K562 (cell line): ENCODE results near the gene BTN3A1. TPM values are rescaled to one million over a fixed set of nuclear protein-coding genes. Genes with fewer than 3 reads are reported as not detected.

ENCODE experiments used
- ATAC-seq: fragments of 200-7000 bp; cut with Tn5 transposase; 3 replicates; pipeline ENCODE4 v1.9.1; 2020; ENCODE audit warnings: moderate library complexity
- BruUV-seq: library from RNA; stranded (reverse); fragments of 400-500 nt; replicated peaks from 2 replicates; lab custom pipeline; 2021; lab: Mats Ljungman, UMichigan
- CTCF ChIA-PET: fragments of 300-600 bp; formaldehyde crosslinking; extraction: SDS; loops from one replicate; lab custom pipeline; 2021; ENCODE audit warnings: low intra/inter-chr PET ratio; lab: Yijun Ruan, JAX
- POLR2A ChIA-PET: fragments of 300-600, 350-650 bp; sonication (Branson Sonifier 250); formaldehyde crosslinking; extraction: SDS; loops from one replicate; lab custom pipeline; 2021; ENCODE audit warnings: antibody characterized with exemption, inconsistent platforms; lab: Yijun Ruan, JAX
- DNase-seq, 4 experiments: peaks; one replicate each; pipeline versions ENCODE4 v3.0.0 to v3.0.0-alpha.2; 2011 to 2018; ENCODE audit warnings: low spot score in 3 of 4, mixed read lengths in 3 of 4; ENCODE audit errors: extremely low read depth in 1 of 4
- FAIRE-seq: peaks from 2 replicates; lab custom pipeline; 2011; peaks lifted over from hg19 to GRCh38; lab: Jason Lieb, UNC
- H2AFZ ChIP-seq: 2 replicates; pipeline ENCODE4 v1.6.0; 2011; ENCODE audit warnings: low read depth, low read length, control low read depth, inconsistent platforms
- H3K27ac ChIP-seq: fragments of 200-600 bp; 3 replicates; pipeline ENCODE4 v1.8.0; 2011; ENCODE audit warnings: low read depth, mild to moderate bottlenecking, control low read depth, inconsistent platforms, low read length, moderate library complexity, mixed read lengths; ENCODE audit errors: extremely low read depth
- H3K27me3 ChIP-seq, 2 experiments: fragments of 300-600 bp in 1 of 2; 2 replicates in 1 of 2; 3 replicates in 1 of 2; pipeline versions ENCODE4 v1.6.0 to v1.8.0; 2011; ENCODE audit warnings: inconsistent platforms in 2 of 2, low read length in 2 of 2, mild to moderate bottlenecking in 1 of 2, mixed read lengths in 1 of 2, moderate library complexity in 1 of 2; ENCODE audit not compliant: control insufficient read depth in 2 of 2, insufficient read depth in 2 of 2
- H3K36me3 ChIP-seq: fragments of 300-600 bp; 3 replicates; pipeline ENCODE4 v1.8.0; 2011; ENCODE audit warnings: mild to moderate bottlenecking, low read length, inconsistent platforms; ENCODE audit not compliant: control insufficient read depth, insufficient read depth
- H3K4me1 ChIP-seq, 2 experiments: fragments of 200-600 bp in 1 of 2; replicated peaks in 1 of 2; 2 replicates in 1 of 2; 3 replicates in 1 of 2; pipeline versions ENCODE4 v1.5.1 to v1.8.0; 2011; ENCODE audit warnings: inconsistent platforms in 2 of 2, low read length in 2 of 2, mild to moderate bottlenecking in 1 of 2, mixed read lengths in 1 of 2, moderate library complexity in 1 of 2; ENCODE audit not compliant: control insufficient read depth in 2 of 2, insufficient read depth in 2 of 2
- H3K4me2 ChIP-seq: 2 replicates; pipeline ENCODE4 v1.6.1; 2011; ENCODE audit warnings: low read length, control low read depth, inconsistent platforms, mixed read lengths; ENCODE audit not compliant: insufficient read depth
- H3K4me3 ChIP-seq: fragments of 200-600 bp; sonication (generic), shearing (Covaris generic); 2 replicates; pipeline ENCODE4 v1.5.1; 2016; ENCODE audit warnings: control low read depth, inconsistent platforms
- H3K79me2 ChIP-seq: fragments of 200-600 bp; 3 replicates; pipeline ENCODE4 v1.8.0; 2011; ENCODE audit warnings: low read length, inconsistent platforms; ENCODE audit not compliant: control insufficient read depth, insufficient read depth
- H3K9ac ChIP-seq, 2 experiments: 2 replicates each; pipeline versions ENCODE4 v1.6.0 to v1.6.1; 2011; ENCODE audit warnings: low read depth in 2 of 2, low read length in 2 of 2, control low read depth in 1 of 2, inconsistent platforms in 1 of 2, mild to moderate bottlenecking in 1 of 2, mixed read lengths in 1 of 2; ENCODE audit not compliant: insufficient read depth in 1 of 2
- H3K9me1 ChIP-seq: one replicate; pipeline ENCODE4 v1.6.0; 2011; ENCODE audit warnings: inconsistent platforms, mild to moderate bottlenecking, low read length, moderate library complexity; ENCODE audit not compliant: control insufficient read depth, insufficient read depth
- H3K9me3 ChIP-seq: replicated peaks from 2 replicates; pipeline ENCODE4 v1.5.1; 2011; ENCODE audit warnings: low read depth, low read length, inconsistent platforms; ENCODE audit not compliant: control insufficient read depth, insufficient read depth
- H4K20me1 ChIP-seq: replicated peaks from 2 replicates; pipeline ENCODE4 v1.6.1; 2011; ENCODE audit warnings: low read length, inconsistent platforms, mixed read lengths; ENCODE audit not compliant: control insufficient read depth, insufficient read depth
- FOSL1 ChIP-seq: fragments of 200-800 bp; sonication (Bioruptor generic); conservative IDR thresholded peaks from 2 replicates; pipeline ENCODE4 v1.6.1; 2016; ENCODE audit warnings: missing genetic modification characterization, missing compliant biosample characterization
- MCM3 ChIP-seq: fragments of 450-650 bp; IDR thresholded peaks from 2 replicates; pipeline ENCODE4 v1.6.1; 2016
- NFE2L1 ChIP-seq: fragments of 450-650 bp; IDR thresholded peaks from 2 replicates; pipeline ENCODE4 v1.6.1; 2016; ENCODE audit warnings: missing genetic modification characterization, low read depth, mild to moderate bottlenecking, missing compliant biosample characterization, moderate library complexity, borderline replicate concordance
- SIRT6 ChIP-seq: IDR thresholded peaks from one replicate; pipeline ENCODE4 v1.6.1; 2012; ENCODE audit warnings: low read depth, mild to moderate bottlenecking, control low read depth, inconsistent platforms, low read length, moderate library complexity
- SMAD2 ChIP-seq: fragments of 150-350 bp; IDR thresholded peaks from 2 replicates; pipeline ENCODE4 v1.6.1; 2014; ENCODE audit warnings: low read depth, mild to moderate bottlenecking, low read length
- U2AF1 ChIP-seq: fragments of 200-400 bp; formaldehyde crosslinking; optimal IDR thresholded peaks from 2 replicates; pipeline ENCODE3; 2017; ENCODE audit warnings: mild to moderate bottlenecking, low read depth, low read length, moderate library complexity
- WHSC1 ChIP-seq: IDR thresholded peaks from one replicate; pipeline ENCODE4 v1.6.1; 2012; ENCODE audit warnings: low read length, control low read depth, inconsistent platforms
- WGBS: fragments of 100-300 bp; shearing (Covaris generic); methylation state at CpG from one replicate; pipeline ENCODE4 v1.1.6; 2016; ENCODE audit warnings: low coverage, mixed read lengths; ENCODE audit not compliant: insufficient coverage; ENCODE audit errors: missing lambda C conversion rate; 5-methylcytosine and 5-hydroxymethylcytosine counted together
- in situ Hi-C: fragments of 300-500 bp; cut with MboI; formaldehyde crosslinking; loops from 4 replicates; pipeline ENCODE4 v1.15.0; 2018; ENCODE audit warnings: inconsistent platforms, mixed read lengths
- intact Hi-C: fragments of 100-400 bp; cut with micrococcal nuclease; formaldehyde crosslinking; loops from 2 replicates; pipeline ENCODE4 v1.14.2; 2022
- polyA plus RNA-seq, 8 experiments: library from polyadenylated mRNA; depleted of rRNA in 4 of 8; stranded (reverse) in 5 of 8; unstranded in 3 of 8; fragments of >200 nt; fragmentation: Nextera tagmentation in 2 of 8; fragmentation: Illumina TruSeq in 1 of 8; extraction: Ambion mirVana in 2 of 8; extraction: Trizol in 1 of 8; gene quantifications; 2 replicates each; pipeline versions ENCODE4 v1.2.1 to v1.2.3, GENCODE V29; 2011 to 2014; ENCODE audit warnings: inconsistent platforms in 1 of 8, missing spikeins in 1 of 8
- total RNA-seq, 7 experiments: library from RNA; depleted of rRNA in 6 of 7; stranded (reverse); fragments of >200 nt in 6 of 7; fragmentation: Illumina TruSeq in 2 of 7; extraction: Trizol in 2 of 7; gene quantifications; 2 replicates each; pipeline versions ENCODE4 v1.2.1 to v1.2.3, GENCODE V29; 2011 to 2021; ENCODE audit warnings: low replicate concordance in 1 of 7
- TF ChIP-seq, protein P1 (sequence below): fragments of 250-450 bp; sonication (Bioruptor Pico); IDR thresholded peaks from 2 replicates; pipeline ENCODE4 v1.4.0; 2020; ENCODE audit warnings: borderline replicate concordance
- TF ChIP-seq, protein P2 (sequence below): fragments of 250-450 bp; sonication (Bioruptor Pico); IDR thresholded peaks from 2 replicates; pipeline ENCODE4 v1.5.1; 2021; ENCODE audit warnings: mild to moderate bottlenecking

The BTN3A1 gene
- total and polyA plus RNA-seq, 9 of the 15 experiments (the other 6 are each of a cell fraction or from before 2014, with no cell fraction given): 0.84 to 8.5 (median 3.9) TPM

DNA sequence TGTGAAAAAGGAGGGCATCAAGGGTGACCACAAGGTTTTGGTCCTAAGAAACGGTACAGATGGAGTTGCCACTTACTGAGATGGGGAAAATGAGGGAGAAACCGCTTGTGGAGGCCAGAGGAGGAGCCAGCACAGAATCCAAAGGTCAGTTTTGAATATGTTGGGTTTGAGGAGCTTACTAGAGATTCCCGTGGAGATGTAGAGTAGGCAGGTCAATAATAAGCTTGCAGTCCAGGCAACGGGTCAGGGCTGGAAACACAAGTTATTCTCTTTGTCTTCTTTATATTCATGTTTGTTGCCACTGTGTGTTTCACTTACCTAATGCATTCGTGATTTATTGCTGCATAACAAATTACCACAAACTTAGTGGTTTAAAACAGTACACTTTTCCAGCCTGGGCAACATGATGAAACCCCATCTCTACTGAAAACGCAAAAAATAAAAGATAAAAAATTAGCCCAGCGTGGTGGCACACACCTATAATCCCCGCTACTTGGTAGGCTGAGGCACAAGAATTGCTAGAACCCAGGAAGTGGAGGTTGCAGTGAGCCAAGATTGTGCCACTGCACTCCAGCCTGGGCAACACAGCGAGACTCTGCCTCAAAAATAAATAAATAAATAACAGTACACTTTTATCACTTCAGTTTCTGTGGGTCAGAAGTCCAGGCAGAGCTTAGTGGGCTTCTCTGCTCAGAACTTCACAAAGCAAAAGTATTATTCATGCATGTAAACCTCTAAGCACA, 39.8 kb upstream of the BTN3A1 start:
- intact Hi-C loops: no loop called here
- no TSS peak for BruUV-seq
- Histone ChIP-seq H3K9me1 (no peaks in the 10 kb centered on the region), H3K36me3 (no peaks in the 10 kb centered on the region)
- no peak for TF ChIP-seq SMAD2
- no peak for TF ChIP-seq WHSC1
- TF ChIP-seq, protein P1, sequence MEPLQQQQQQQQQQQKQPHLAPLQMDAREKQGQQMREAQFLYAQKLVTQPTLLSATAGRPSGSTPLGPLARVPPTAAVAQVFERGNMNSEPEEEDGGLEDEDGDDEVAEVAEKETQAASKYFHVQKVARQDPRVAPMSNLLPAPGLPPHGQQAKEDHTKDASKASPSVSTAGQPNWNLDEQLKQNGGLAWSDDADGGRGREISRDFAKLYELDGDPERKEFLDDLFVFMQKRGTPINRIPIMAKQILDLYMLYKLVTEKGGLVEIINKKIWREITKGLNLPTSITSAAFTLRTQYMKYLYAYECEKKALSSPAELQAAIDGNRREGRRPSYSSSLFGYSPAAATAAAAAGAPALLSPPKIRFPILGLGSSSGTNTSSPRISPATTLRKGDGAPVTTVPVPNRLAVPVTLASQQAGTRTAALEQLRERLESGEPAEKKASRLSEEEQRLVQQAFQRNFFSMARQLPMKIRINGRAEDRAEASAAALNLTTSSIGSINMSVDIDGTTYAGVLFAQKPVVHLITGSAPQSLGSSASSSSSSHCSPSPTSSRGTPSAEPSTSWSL (CRISPR knock-in tag): no peak
- TF ChIP-seq SIRT6: no peak
- no peak for TF ChIP-seq MCM3
- TF ChIP-seq NFE2L1: no peak
- no peak for TF ChIP-seq U2AF1
- TF ChIP-seq FOSL1: 0 out of 2 replicates have a peak, but pooled peaks have one; percentile 2
- TF ChIP-seq, protein P2, sequence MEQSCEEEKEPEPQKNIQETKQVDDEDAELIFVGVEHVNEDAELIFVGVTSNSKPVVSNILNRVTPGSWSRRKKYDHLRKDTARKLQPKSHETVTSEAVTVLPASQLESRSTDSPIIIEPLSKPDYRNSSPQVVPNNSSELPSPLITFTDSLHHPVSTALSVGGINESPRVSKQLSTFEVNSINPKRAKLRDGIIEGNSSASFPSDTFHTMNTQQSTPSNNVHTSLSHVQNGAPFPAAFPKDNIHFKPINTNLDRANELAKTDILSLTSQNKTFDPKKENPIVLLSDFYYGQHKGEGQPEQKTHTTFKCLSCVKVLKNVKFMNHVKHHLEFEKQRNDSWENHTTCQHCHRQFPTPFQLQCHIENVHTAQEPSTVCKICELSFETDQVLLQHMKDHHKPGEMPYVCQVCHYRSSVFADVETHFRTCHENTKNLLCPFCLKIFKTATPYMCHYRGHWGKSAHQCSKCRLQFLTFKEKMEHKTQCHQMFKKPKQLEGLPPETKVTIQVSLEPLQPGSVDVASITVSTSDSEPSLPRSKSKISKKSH: no peak
- TF ChIP-seq, all 486 proteins: peak for 1
- no peak overlapping the region for H3K27ac ChIP-seq
- no peak overlapping the region for H3K4me3 ChIP-seq
- H2AFZ ChIP-seq: no peak overlapping the region
- in situ Hi-C loops: no loop called here
- H3K9ac ChIP-seq: no peak overlapping the region
- FAIRE-seq (no peak), DNase-seq (no peak), ATAC-seq (no peak)
- H3K4me1 ChIP-seq: peaks cover 11 to 22% of the 10 kb centered on the region in 2 experiments
- POLR2A ChIA-PET: interaction anchor here (0.9 to 2.7 kb wide), 5 partner anchors 8 to 200 kb away, joined by 3 to 12 read pairs (median 4); partner anchors contain the start of gene HMGN4
- no peaks in the 10 kb centered on the region for H3K79me2 ChIP-seq
- H4K20me1 ChIP-seq: no peaks in the 10 kb centered on the region
- no peaks in the 10 kb centered on the region for H3K27me3 ChIP-seq
- H3K4me2 ChIP-seq: no peak overlapping the region
- CTCF ChIA-PET: no interaction called here
- 59% methylated on average over 9 of the region's 9 CpGs for WGBS
- no peaks in the 10 kb centered on the region for H3K9me3 ChIP-seq
